Measurements from ENCODE around the gene ATP5PD. TPM values are rescaled to one million over a fixed set of nuclear protein-coding genes. Genes with fewer than 3 reads are reported as not detected.
A peak's percentile ranks its signal among the peaks of the same experiment; 100 is the strongest.

The ATP5PD gene
- total and polyA plus RNA-seq, 2 of the 13 experiments (the other 11 are each of a cell fraction or from before 2014, with no cell fraction given) = 158 to 428 TPM

- TF ChIP-seq ZNF597 (CRISPR knock-in tag; IDR thresholded peaks at IDR 0.05) (no peak), KDM4B (CRISPR knock-in tag; IDR thresholded peaks at IDR 0.05) (0 out of 2 replicates have a peak, but pooled peaks have one; percentile 43), ZNF274 (CRISPR knock-in tag; IDR thresholded peaks at IDR 0.05) (0 out of 2 replicates have a peak, but pooled peaks have one; percentile 18), SIN3B (IDR thresholded peaks at IDR 0.05; ENCODE audit: low read length) (no peak), ZNF891 (CRISPR knock-in tag; IDR thresholded peaks at IDR 0.05) (no peak), FOXA1 (IDR thresholded peaks at IDR 0.05) (no peak), FOXA1 (CRISPR knock-in tag; IDR thresholded peaks at IDR 0.05) (peak; percentile 33; the same call in 1 of the 2 replicates), SKI (IDR thresholded peaks at IDR 0.05; ENCODE audit: partially characterized antibody) (peak; percentile 81), KDM3A (CRISPR knock-in tag; IDR thresholded peaks at IDR 0.05; ENCODE audit: low read depth) (peak; percentile 79), MLLT10 (CRISPR knock-in tag; IDR thresholded peaks at IDR 0.05) (no peak), NFE2L2 (IDR thresholded peaks at IDR 0.05; ENCODE audit: low read length) (no peak), ZSCAN20 (CRISPR knock-in tag; IDR thresholded peaks at IDR 0.05; ENCODE audit: borderline replicate concordance) (no peak), TP53 (CRISPR knock-in tag; conservative IDR thresholded peaks at IDR 0.05) (no peak), ZNF33A (CRISPR knock-in tag; IDR thresholded peaks at IDR 0.05; ENCODE audit: borderline replicate concordance) (no peak), SOX5 (CRISPR knock-in tag; IDR thresholded peaks at IDR 0.05; ENCODE audit: borderline replicate concordance) (peak; percentile 42; the same call in 1 of the 2 replicates), ZNF432 (CRISPR knock-in tag; IDR thresholded peaks at IDR 0.05; ENCODE audit: borderline replicate concordance) (no peak), ZNF776 (CRISPR knock-in tag; IDR thresholded peaks at IDR 0.05) (no peak), POLR2G (IDR thresholded peaks at IDR 0.05; ENCODE audit: low read depth, low read length) (0 out of 2 replicates have a peak, but pooled peaks have one; percentile 30), ZNF136 (CRISPR knock-in tag; IDR thresholded peaks at IDR 0.05; ENCODE audit: low read depth) (no peak), ZMYM3 (CRISPR knock-in tag; IDR thresholded peaks at IDR 0.05) (no peak; the same call in 1 of the 2 replicates), FOXK1 (CRISPR knock-in tag; IDR thresholded peaks at IDR 0.05; ENCODE audit: borderline replicate concordance, low read depth) (peak; percentile 43; the same call in 1 of the 2 replicates)
- TF ChIP-seq, protein P1, sequence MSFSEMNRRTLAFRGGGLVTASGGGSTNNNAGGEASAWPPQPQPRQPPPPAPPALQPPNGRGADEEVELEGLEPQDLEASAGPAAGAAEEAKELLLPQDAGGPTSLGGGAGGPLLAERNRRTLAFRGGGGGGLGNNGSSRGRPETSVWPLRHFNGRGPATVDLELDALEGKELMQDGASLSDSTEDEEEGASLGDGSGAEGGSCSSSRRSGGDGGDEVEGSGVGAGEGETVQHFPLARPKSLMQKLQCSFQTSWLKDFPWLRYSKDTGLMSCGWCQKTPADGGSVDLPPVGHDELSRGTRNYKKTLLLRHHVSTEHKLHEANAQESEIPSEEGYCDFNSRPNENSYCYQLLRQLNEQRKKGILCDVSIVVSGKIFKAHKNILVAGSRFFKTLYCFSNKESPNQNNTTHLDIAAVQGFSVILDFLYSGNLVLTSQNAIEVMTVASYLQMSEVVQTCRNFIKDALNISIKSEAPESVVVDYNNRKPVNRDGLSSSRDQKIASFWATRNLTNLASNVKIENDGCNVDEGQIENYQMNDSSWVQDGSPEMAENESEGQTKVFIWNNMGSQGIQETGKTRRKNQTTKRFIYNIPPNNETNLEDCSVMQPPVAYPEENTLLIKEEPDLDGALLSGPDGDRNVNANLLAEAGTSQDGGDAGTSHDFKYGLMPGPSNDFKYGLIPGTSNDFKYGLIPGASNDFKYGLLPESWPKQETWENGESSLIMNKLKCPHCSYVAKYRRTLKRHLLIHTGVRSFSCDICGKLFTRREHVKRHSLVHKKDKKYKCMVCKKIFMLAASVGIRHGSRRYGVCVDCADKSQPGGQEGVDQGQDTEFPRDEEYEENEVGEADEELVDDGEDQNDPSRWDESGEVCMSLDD (CRISPR knock-in tag; IDR thresholded peaks at IDR 0.05; ENCODE audit: borderline replicate concordance) = peak; percentile 16; the same call in 1 of the 2 replicates
- TF ChIP-seq, protein P2, sequence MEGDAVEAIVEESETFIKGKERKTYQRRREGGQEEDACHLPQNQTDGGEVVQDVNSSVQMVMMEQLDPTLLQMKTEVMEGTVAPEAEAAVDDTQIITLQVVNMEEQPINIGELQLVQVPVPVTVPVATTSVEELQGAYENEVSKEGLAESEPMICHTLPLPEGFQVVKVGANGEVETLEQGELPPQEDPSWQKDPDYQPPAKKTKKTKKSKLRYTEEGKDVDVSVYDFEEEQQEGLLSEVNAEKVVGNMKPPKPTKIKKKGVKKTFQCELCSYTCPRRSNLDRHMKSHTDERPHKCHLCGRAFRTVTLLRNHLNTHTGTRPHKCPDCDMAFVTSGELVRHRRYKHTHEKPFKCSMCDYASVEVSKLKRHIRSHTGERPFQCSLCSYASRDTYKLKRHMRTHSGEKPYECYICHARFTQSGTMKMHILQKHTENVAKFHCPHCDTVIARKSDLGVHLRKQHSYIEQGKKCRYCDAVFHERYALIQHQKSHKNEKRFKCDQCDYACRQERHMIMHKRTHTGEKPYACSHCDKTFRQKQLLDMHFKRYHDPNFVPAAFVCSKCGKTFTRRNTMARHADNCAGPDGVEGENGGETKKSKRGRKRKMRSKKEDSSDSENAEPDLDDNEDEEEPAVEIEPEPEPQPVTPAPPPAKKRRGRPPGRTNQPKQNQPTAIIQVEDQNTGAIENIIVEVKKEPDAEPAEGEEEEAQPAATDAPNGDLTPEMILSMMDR (CRISPR knock-in tag; IDR thresholded peaks at IDR 0.05) = peak; percentile 26; the same call in 1 of the 2 replicates
- TF ChIP-seq, protein P3, sequence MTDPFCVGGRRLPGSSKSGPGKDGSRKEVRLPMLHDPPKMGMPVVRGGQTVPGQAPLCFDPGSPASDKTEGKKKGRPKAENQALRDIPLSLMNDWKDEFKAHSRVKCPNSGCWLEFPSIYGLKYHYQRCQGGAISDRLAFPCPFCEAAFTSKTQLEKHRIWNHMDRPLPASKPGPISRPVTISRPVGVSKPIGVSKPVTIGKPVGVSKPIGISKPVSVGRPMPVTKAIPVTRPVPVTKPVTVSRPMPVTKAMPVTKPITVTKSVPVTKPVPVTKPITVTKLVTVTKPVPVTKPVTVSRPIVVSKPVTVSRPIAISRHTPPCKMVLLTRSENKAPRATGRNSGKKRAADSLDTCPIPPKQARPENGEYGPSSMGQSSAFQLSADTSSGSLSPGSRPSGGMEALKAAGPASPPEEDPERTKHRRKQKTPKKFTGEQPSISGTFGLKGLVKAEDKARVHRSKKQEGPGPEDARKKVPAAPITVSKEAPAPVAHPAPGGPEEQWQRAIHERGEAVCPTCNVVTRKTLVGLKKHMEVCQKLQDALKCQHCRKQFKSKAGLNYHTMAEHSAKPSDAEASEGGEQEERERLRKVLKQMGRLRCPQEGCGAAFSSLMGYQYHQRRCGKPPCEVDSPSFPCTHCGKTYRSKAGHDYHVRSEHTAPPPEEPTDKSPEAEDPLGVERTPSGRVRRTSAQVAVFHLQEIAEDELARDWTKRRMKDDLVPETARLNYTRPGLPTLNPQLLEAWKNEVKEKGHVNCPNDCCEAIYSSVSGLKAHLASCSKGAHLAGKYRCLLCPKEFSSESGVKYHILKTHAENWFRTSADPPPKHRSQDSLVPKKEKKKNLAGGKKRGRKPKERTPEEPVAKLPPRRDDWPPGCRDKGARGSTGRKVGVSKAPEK (CRISPR knock-in tag; IDR thresholded peaks at IDR 0.05; ENCODE audit: borderline replicate concordance) = no peak
Measured at GRCh38 chr17:75077072-75077495, 30.3 kb upstream of the ATP5PD start (continued).
